Heart left ventricle (tissue), 16 donors: ENCODE results near the gene RASSF1. TPM values are rescaled to one million over a fixed set of nuclear protein-coding genes. Genes with fewer than 3 reads are reported as not detected.

Experiments used
- ATAC-seq, 4 donors: fragments of 200-7000 bp; cut with Tn5 transposase; one replicate each; pipeline ENCODE4 v1.9.1; 2020 to 2022; ENCODE audit warnings: moderate library complexity in 4 of 4, mild to moderate bottlenecking in 3 of 4, moderate number of reproducible peaks in 1 of 4
- DNase-seq, 5 donors: peaks; one replicate each; pipeline ENCODE4 v3.0.0-alpha.2; 2020
- H3K27ac ChIP-seq, 12 donors: fragments of 200-600 bp; sonication (generic) in 4 of 12; one replicate each; pipeline versions ENCODE4 v1.5.0 to v1.8.0; 2016 to 2022; ENCODE audit warnings: mild to moderate bottlenecking in 2 of 12
- H3K27me3 ChIP-seq, 9 donors: fragments of 200-600 bp; sonication (generic) in 2 of 9; one replicate each; pipeline versions ENCODE4 v1.5.1 to v1.8.0; 2016 to 2022; ENCODE audit warnings: mild to moderate bottlenecking in 3 of 9
- H3K36me3 ChIP-seq, 9 donors: fragments of 200-600 bp; sonication (generic) in 2 of 9; one replicate each; pipeline versions ENCODE4 v1.5.0 to v1.8.0; 2018 to 2022; ENCODE audit warnings: mild to moderate bottlenecking in 2 of 9
- H3K4me1 ChIP-seq, 12 donors: fragments of 200-600 bp; sonication (generic) in 4 of 12; one replicate each; pipeline versions ENCODE4 v1.5.0 to v1.8.0; 2016 to 2022; ENCODE audit warnings: mild to moderate bottlenecking in 3 of 12
- H3K4me3 ChIP-seq, 12 donors: fragments of 200-600 bp; sonication (generic) in 4 of 12; one replicate each; pipeline versions ENCODE4 v1.5.0 to v1.8.0; 2017 to 2022; ENCODE audit warnings: mild to moderate bottlenecking in 9 of 12, moderate library complexity in 4 of 12
- H3K9me3 ChIP-seq, 12 donors: fragments of 200-600 bp; sonication (generic) in 4 of 12; one replicate each; pipeline versions ENCODE4 v1.5.0 to v1.8.0; 2016 to 2022; ENCODE audit warnings: mild to moderate bottlenecking in 1 of 12
- POLR2A ChIP-seq, 2 donors: fragments of 450-650 bp; IDR thresholded peaks; one replicate each; pipeline ENCODE4 v1.6.1; 2017; ENCODE audit warnings: antibody characterized with exemption in 2 of 2, mild to moderate bottlenecking in 2 of 2, moderate library complexity in 2 of 2
- WGBS, 4 donors: extraction: QIAGEN DNeasy Blood & Tissue Kit in 2 of 4; methylation state at CpG; one replicate each; pipeline versions ENCODE4 v1.1.5 to v1.1.7; 2013 to 2018; 5-methylcytosine and 5-hydroxymethylcytosine counted together
- intact Hi-C, 10 donors: fragments of 100-400 bp; cut with DNase I; formaldehyde crosslinking; loops; one replicate each; pipeline versions ENCODE4 v1.11.1 to v1.14.2; 2022
- polyA plus RNA-seq, 2 donors: library from polyadenylated mRNA; stranded (reverse); fragments of 200-250 nt; gene quantifications; one replicate each; pipeline ENCODE4 v1.2.3, GENCODE V29; 2013
- total RNA-seq, 9 donors: library from RNA; depleted of rRNA in 2 of 9; stranded (reverse); fragments of >200 nt in 2 of 9; fragmentation: NEBNext Ultra II Directional in 3 of 9; extraction: Animal tissue kit (Norgen Biotek cat#: 25700) in 3 of 9; gene quantifications; one replicate each; pipeline versions ENCODE4 v1.1.0 to v1.2.4, GENCODE V29; 2016 to 2023
- TF ChIP-seq, protein P1 (sequence below), 12 donors: fragments of 200-600 bp; sonication (generic) in 4 of 12; IDR thresholded peaks; one replicate each; pipeline versions ENCODE4 v1.5.0 to v1.8.0; 2018 to 2022; ENCODE audit warnings: antibody characterized with exemption in 12 of 12, mild to moderate bottlenecking in 5 of 12
- donor health status: ischemic (EF 13 %, LVEDD 7.1; RV severe dilation, severe dysfunction).
- donor health status: healthy with polysubstance abuse.
- donor health status: DM: no; HTN: yes; CAD: no.
- donor health status: DM: no; HTN: no; CAD: no.
- donor health status: ischemic (EF 25% LVEDD 6.9; RV normal size, moderate dysfunction).
- donor health status: ischemic (EF 25% LVEDD 5.7; RV mildly dilated, moderate dysfunction).
- donor health status: healthy.
- donor health status: DM: yes; HTN: yes; CAD: no.
- donor health status: ischemic (EF 35%, LVEDD 5.7; RV mildly dilated, moderate dysfunction).
- donor health status: nonischemic (EF 11% LVEDD 7.7; RV severe dilation, severe dysfunction).
- donor health status: DM: yes; HTN: yes; CAD: no.
- donor health status: PGD.
- donor health status: ischemic (EF 29% LVEDD 5.4; RV normal size, mild dysfunction).
- donor health status: nonischemic (EF 23%, LVEDD 6.1; RV moderate dilation, normal function).

RASSF1 gene
- total and polyA plus RNA-seq, 11 donors: 7.9 to 58.6 (median 14.2) TPM

DNA sequence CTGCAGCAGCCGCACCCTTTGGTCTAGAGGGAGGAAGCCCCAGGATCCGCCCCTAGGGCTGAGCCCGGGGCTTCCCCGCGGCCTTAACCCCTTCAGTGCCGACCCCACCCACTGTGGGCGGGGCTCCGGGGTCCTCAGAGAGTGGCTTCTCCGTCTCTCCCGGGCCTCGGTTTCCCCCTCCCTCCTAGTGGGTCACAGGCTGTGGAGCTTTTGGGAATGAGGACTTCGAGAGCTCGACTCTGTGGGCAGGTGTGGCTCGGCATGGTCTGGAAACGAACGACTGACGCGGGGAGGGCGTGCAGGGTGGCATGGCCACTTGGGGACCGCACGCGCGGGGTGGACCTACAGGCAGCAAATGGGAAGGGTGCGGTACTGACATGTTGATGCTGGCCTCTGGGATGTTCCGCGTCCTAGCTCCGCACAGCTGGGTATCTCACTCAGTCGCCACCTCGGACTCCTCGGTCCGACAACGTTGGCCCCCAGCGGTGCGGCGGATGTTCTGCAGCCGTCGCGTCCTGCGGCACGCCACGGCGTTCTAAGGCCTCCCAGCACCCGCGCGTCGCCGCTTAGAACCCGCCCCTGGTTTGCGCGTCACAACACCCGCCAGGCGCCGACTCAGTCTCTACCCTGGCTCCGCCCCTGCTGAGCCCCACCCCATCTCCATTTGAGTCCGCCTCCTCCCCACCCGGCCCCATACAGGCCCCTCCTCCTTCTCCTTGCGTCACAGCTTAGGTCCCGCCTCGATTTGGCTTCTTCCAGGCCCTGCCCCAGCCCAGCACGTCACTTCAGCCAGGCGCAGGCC lies 41.6 kb downstream of the RASSF1 start, which contains the start of the genes HYAL3 and NAA80:
TSS of gene HYAL3 (minus strand) at position 570 of the 802 bp plus-strand sequence. CDS start 3,803 bp downstream, outside the sequence.
TSS of gene NAA80 (minus strand) at position 570 of the 802 bp plus-strand sequence. CDS start 1,942 bp downstream, outside the sequence.
- no peaks in the 10 kb centered on the region for H3K9me3 ChIP-seq
- peak; percentile 87 to 91 (median 88) for ATAC-seq
- WGBS, 4 donors: 0 to 1% (median 0%) methylated on average over 27 to 61 of the region's 61 CpGs
- peak within 1 kb of the TSS; percentile 16 to 81 (median 67) for H3K4me3 ChIP-seq
- H3K27ac ChIP-seq: peak within 1 kb of the TSS; percentile 75 to 97 (median 94)
- peaks cover 0 to 15% (median 0%) of the 10 kb centered on the region in 9 donors for H3K36me3 ChIP-seq
- intact Hi-C loops: loop anchor here in 1 of 10 donors (10.0 kb wide), 1 partner anchor 364 kb away; no protein-coding TSS in a partner anchor
- TF ChIP-seq POLR2A (IDR thresholded peaks at IDR 0.05): peak; percentile 88 to 98
- TF ChIP-seq, protein P1, sequence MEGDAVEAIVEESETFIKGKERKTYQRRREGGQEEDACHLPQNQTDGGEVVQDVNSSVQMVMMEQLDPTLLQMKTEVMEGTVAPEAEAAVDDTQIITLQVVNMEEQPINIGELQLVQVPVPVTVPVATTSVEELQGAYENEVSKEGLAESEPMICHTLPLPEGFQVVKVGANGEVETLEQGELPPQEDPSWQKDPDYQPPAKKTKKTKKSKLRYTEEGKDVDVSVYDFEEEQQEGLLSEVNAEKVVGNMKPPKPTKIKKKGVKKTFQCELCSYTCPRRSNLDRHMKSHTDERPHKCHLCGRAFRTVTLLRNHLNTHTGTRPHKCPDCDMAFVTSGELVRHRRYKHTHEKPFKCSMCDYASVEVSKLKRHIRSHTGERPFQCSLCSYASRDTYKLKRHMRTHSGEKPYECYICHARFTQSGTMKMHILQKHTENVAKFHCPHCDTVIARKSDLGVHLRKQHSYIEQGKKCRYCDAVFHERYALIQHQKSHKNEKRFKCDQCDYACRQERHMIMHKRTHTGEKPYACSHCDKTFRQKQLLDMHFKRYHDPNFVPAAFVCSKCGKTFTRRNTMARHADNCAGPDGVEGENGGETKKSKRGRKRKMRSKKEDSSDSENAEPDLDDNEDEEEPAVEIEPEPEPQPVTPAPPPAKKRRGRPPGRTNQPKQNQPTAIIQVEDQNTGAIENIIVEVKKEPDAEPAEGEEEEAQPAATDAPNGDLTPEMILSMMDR (IDR thresholded peaks at IDR 0.05): peak in 8 of 12 donors; percentile 17 to 48 (median 39)
- DNase-seq: peak; percentile 99
- H3K4me1 ChIP-seq: peaks cover 11 to 58% (median 43%) of the 10 kb centered on the region in 12 donors
- no peaks in the 10 kb centered on the region for H3K27me3 ChIP-seq

GRCh38 chr3:50297896-50298725 lies 42.5 kb downstream of the RASSF1 start:
- ATAC-seq (no peak), DNase-seq (peak in 1 of 5 donors; percentile 10)
- H3K4me1 ChIP-seq: peaks cover 11 to 56% (median 42%) of the 10 kb centered on the region in 12 donors
- no peaks in the 10 kb centered on the region for H3K9me3 ChIP-seq
- peak overlapping the region; percentile 75 to 97 (median 92) for H3K27ac ChIP-seq
- WGBS, 4 donors: 48 to 61% (median 56%) methylated on average over 9 of the region's 9 CpGs
- no peak for TF ChIP-seq POLR2A (IDR thresholded peaks at IDR 0.05)
- TF ChIP-seq, protein P1 (IDR thresholded peaks at IDR 0.05): peak in 1 of 12 donors; percentile 5
- intact Hi-C loops: loop anchor here in 1 of 10 donors (10.0 kb wide), 1 partner anchor 363 kb away; no protein-coding TSS in a partner anchor
- no peaks in the 10 kb centered on the region for H3K27me3 ChIP-seq
- peak overlapping the region; percentile 16 to 81 (median 67) for H3K4me3 ChIP-seq
- peaks cover 0 to 15% (median 0%) of the 10 kb centered on the region in 9 donors for H3K36me3 ChIP-seq

- Histone ChIP-seq H3K4me1 (peaks cover 11 to 55% (median 43%) of the 10 kb centered on the region in 12 donors), H3K27ac (peak overlapping the region in 1 of 12 donors; percentile 75)
- DNase-seq: peak in 1 of 5 donors; percentile 11
Measured at GRCh38 chr3:50297384-50297775, 43.3 kb downstream of the RASSF1 start.

More at GRCh38 chr3:50297384-50297775, 43.3 kb downstream of the RASSF1 start:
- Histone ChIP-seq H3K4me3 (no peak overlapping the region), H3K36me3 (peaks cover 0 to 15% (median 0%) of the 10 kb centered on the region in 9 donors), H3K9me3 (no peaks in the 10 kb centered on the region), H3K27me3 (no peaks in the 10 kb centered on the region)
- ATAC-seq: no peak
- TF ChIP-seq, protein P1 (IDR thresholded peaks at IDR 0.05): no peak
- no peak for TF ChIP-seq POLR2A (IDR thresholded peaks at IDR 0.05)
- WGBS, 4 donors: 81 to 95% (median 86%) methylated on average over 2 of the region's 2 CpGs
- intact Hi-C loops: loop anchor here in 1 of 10 donors (10.0 kb wide), 1 partner anchor 363 kb away; no protein-coding TSS in a partner anchor
